Peyer's patch (tissue), 4 donors: ENCODE data around the gene TSPAN18. TPM values are rescaled to one million over a fixed set of nuclear protein-coding genes. Genes with fewer than 3 reads are reported as not detected.

ENCODE experiments used
- DNase-seq, 3 donors: peaks; one replicate each; pipeline ENCODE4 v3.0.0-alpha.2; 2017 to 2019
- H3K27ac ChIP-seq, 4 donors: fragments of 200-600 bp; sonication (generic); one replicate each; pipeline ENCODE4 v1.5.1; 2016 to 2019
- H3K27me3 ChIP-seq, 2 donors: fragments of 200-600 bp; sonication (generic); one replicate each; pipeline ENCODE4 v1.5.1; 2019
- H3K36me3 ChIP-seq, 3 donors: fragments of 200-600 bp; sonication (generic); one replicate each; pipeline ENCODE4 v1.5.1; 2016 to 2019
- H3K4me1 ChIP-seq, 4 donors: fragments of 200-600 bp; sonication (generic); one replicate each; pipeline ENCODE4 v1.5.1; 2016 to 2019
- H3K4me3 ChIP-seq, 4 donors: fragments of 200-600 bp; sonication (generic); 1 replicate in 3 of 4; 2 replicates in 1 of 4; pipeline ENCODE4 v1.5.1; 2016 to 2019; ENCODE audit warnings: mild to moderate bottlenecking in 1 of 4
- H3K9me3 ChIP-seq, 4 donors: fragments of 200-600 bp; sonication (generic); one replicate each; pipeline ENCODE4 v1.5.1; 2016 to 2019; ENCODE audit warnings: mild to moderate bottlenecking in 1 of 4
- POLR2A ChIP-seq, 2 donors: fragments of 450-650 bp; IDR thresholded peaks; one replicate each; pipeline ENCODE4 v1.5.1; 2017; ENCODE audit warnings: antibody characterized with exemption in 2 of 2, mild to moderate bottlenecking in 2 of 2, moderate library complexity in 2 of 2
- total RNA-seq, 4 donors: library from RNA; depleted of rRNA; stranded (reverse); fragments of >200 nt; gene quantifications; one replicate each; pipeline ENCODE4 v1.1.0, GENCODE V29; 2016
- TF ChIP-seq, protein P1 (sequence below), 6 experiments: fragments of 450-650 bp in 4 of 6; fragments of 200-600 bp in 2 of 6; sonication (generic) in 1 of 6; IDR thresholded peaks; one replicate each; pipeline ENCODE4 v1.5.1; 2017 to 2019; ENCODE audit warnings: antibody characterized with exemption in 6 of 6, mild to moderate bottlenecking in 3 of 6, moderate library complexity in 1 of 6

Gene TSPAN18
- total RNA-seq, 4 donors from 2014 or later: 1.1 to 19.8 (median 3.1) TPM

GRCh38 chr11:44860346-44860745 is 133.6 kb downstream of the TSPAN18 start:
- no peak overlapping the region for H3K27ac ChIP-seq
- no peaks in the 10 kb centered on the region for H3K27me3 ChIP-seq
- H3K36me3 ChIP-seq: no peaks in the 10 kb centered on the region
- TF ChIP-seq POLR2A (IDR thresholded peaks at IDR 0.05): no peak
- TF ChIP-seq, protein P1, sequence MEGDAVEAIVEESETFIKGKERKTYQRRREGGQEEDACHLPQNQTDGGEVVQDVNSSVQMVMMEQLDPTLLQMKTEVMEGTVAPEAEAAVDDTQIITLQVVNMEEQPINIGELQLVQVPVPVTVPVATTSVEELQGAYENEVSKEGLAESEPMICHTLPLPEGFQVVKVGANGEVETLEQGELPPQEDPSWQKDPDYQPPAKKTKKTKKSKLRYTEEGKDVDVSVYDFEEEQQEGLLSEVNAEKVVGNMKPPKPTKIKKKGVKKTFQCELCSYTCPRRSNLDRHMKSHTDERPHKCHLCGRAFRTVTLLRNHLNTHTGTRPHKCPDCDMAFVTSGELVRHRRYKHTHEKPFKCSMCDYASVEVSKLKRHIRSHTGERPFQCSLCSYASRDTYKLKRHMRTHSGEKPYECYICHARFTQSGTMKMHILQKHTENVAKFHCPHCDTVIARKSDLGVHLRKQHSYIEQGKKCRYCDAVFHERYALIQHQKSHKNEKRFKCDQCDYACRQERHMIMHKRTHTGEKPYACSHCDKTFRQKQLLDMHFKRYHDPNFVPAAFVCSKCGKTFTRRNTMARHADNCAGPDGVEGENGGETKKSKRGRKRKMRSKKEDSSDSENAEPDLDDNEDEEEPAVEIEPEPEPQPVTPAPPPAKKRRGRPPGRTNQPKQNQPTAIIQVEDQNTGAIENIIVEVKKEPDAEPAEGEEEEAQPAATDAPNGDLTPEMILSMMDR (IDR thresholded peaks at IDR 0.05): no peak
- peak in 1 of 3 donors; percentile 33 for DNase-seq
- no peak overlapping the region for H3K4me3 ChIP-seq
- peaks cover 0 to 10% (median 2%) of the 10 kb centered on the region in 4 donors for H3K4me1 ChIP-seq
- H3K9me3 ChIP-seq: no peaks in the 10 kb centered on the region

DNA sequence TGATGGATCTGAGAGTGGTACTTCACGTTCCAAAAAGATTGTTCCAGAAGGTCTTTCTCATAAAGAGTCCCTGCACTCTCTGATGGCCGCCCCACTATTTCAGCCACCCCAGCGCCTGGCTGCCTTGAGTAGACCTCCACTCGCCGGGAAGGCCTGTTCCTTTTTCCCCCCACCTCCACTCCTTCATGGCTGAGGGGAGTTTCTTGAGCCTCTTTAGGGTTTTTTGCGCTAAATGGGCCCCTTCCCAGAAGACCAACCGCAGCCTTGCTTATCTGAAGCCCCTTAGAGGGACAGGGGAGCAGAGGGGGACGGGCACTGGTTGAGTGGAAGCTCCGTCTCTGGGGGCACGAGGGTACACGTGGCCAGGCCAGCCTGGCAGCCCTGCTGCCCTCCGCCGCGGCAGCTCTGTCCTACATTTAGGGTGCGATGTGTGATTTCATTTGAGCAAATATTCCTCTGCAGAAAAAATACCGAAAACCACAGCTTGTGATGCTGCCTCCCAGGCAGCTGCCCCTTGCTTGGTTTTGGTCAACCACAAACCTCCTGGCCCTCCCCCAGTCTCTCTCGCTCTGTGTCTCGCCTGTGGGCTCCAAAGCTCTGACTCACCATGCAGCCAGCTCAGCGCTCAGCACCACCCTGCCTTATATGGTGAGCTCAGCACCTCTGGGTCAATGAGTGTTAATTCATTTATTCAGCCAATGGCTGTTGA is 135.2 kb downstream of the TSPAN18 start:
- peak; percentile 52 to 85 (median 60) for DNase-seq
- H3K27me3 ChIP-seq: no peaks in the 10 kb centered on the region
- H3K4me1 ChIP-seq: peaks cover 0 to 10% (median 2%) of the 10 kb centered on the region in 4 donors
- peak overlapping the region in 3 of 4 donors; percentile 46 to 84 (median 48) for H3K27ac ChIP-seq
- no peak overlapping the region for H3K4me3 ChIP-seq
- TF ChIP-seq, protein P1 (IDR thresholded peaks at IDR 0.05): no peak
- no peak for TF ChIP-seq POLR2A (IDR thresholded peaks at IDR 0.05)
- H3K36me3 ChIP-seq: no peaks in the 10 kb centered on the region
- no peaks in the 10 kb centered on the region for H3K9me3 ChIP-seq

DNA sequence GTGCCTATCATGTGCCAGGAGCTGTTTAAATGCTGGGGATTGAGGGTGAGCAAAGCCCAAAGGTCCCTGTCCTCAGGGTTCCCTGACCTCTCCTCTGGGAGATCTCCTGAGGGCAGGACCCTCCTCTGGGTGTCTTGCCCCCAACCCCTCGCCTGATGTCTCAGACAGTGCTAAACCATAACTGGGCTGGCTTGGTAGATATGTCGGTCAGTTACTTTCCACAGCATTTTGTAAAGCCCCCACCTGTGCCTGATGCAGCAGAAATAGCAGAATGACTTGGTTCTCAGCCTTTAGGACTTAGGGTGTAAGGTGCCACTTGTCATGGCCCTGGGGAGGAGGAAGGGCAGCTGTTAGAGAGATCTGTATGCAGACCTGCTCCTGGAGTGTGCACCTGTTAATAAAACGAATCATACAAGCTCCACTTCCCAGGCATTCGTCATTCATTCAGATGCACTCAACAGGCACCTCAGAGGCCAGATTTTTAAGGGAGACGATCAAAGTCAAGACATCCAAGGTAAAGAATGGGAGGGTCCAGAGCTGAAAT is 135.9 kb downstream of the TSPAN18 start:
- H3K4me1 ChIP-seq: peaks cover 0 to 10% (median 2%) of the 10 kb centered on the region in 4 donors
- DNase-seq: no peak
- H3K4me3 ChIP-seq: no peak overlapping the region
- H3K9me3 ChIP-seq: no peaks in the 10 kb centered on the region
- peak overlapping the region in 3 of 4 donors; percentile 46 to 84 (median 48) for H3K27ac ChIP-seq
- TF ChIP-seq, protein P1 (IDR thresholded peaks at IDR 0.05): no peak
- no peak for TF ChIP-seq POLR2A (IDR thresholded peaks at IDR 0.05)
- no peaks in the 10 kb centered on the region for H3K27me3 ChIP-seq
- H3K36me3 ChIP-seq: no peaks in the 10 kb centered on the region

DNA sequence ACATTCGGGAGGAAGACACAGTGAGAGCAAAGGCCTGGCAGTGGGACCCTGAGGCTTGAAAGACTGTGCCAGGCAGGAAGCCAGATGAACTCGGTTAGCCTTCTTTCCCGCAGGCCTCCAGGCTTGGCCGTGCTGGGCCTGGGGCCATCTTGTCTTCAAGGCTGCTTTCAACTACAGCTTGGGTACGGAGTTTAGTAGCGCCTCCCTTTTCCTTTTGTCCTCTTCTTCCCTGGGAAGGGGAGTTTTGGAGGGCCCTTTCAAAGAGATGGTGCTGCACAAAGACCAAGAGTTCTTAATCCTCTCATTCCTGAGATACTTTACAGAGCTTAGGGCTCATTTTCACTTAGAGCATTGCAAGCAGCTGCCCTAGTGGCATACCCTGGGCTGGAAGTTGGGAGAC is 136.5 kb downstream of the TSPAN18 start:
- H3K27me3 ChIP-seq: no peaks in the 10 kb centered on the region
- no peaks in the 10 kb centered on the region for H3K9me3 ChIP-seq
- no peaks in the 10 kb centered on the region for H3K36me3 ChIP-seq
- no peak overlapping the region for H3K4me3 ChIP-seq
- H3K27ac ChIP-seq: peak overlapping the region in 1 of 4 donors; percentile 84
- DNase-seq: peak in 1 of 3 donors; percentile 23
- TF ChIP-seq POLR2A (IDR thresholded peaks at IDR 0.05): no peak
- TF ChIP-seq, protein P1 (IDR thresholded peaks at IDR 0.05): no peak
- peaks cover 0 to 10% (median 2%) of the 10 kb centered on the region in 4 donors for H3K4me1 ChIP-seq

GRCh38 chr11:44865866-44866272 is 139.1 kb downstream of the TSPAN18 start:
- H3K9me3 ChIP-seq: peaks cover 0 to 1% (median 0%) of the 10 kb centered on the region in 4 donors
- no peaks in the 10 kb centered on the region for H3K27me3 ChIP-seq
- H3K36me3 ChIP-seq: no peaks in the 10 kb centered on the region
- no peak overlapping the region for H3K4me3 ChIP-seq
- TF ChIP-seq, protein P1 (IDR thresholded peaks at IDR 0.05): peak in 1 of 6 experiments; percentile 13
- no peak for TF ChIP-seq POLR2A (IDR thresholded peaks at IDR 0.05)
- H3K27ac ChIP-seq: peak overlapping the region in 1 of 4 donors; percentile 15
- peaks cover 0 to 10% (median 2%) of the 10 kb centered on the region in 4 donors for H3K4me1 ChIP-seq
- DNase-seq: peak in 2 of 3 donors; percentile 45 to 56
